A549 (cell line): ENCODE data around the gene SYNE3. TPM values are rescaled to one million over a fixed set of nuclear protein-coding genes. Genes with fewer than 3 reads are reported as not detected.

Experiments
- ATAC-seq, 2 experiments: fragments of 200-7000 bp in 1 of 2; fragments of >200 bp in 1 of 2; cut with Nextera tagmentation in 1 of 2; cut with Tn5 transposase in 1 of 2; 3 replicates each; pipeline versions ENCODE4 v1.8.0 to v1.9.1; 2018 to 2020; ENCODE audit warnings: mild to moderate bottlenecking in 1 of 2, moderate library complexity in 1 of 2
- CTCF ChIA-PET: fragments of 300-600 bp; sonication (Branson Sonifier 250); formaldehyde crosslinking; extraction: SDS; loops from one replicate; lab custom pipeline; 2021; ENCODE audit warnings: antibody characterized with exemption, inconsistent platforms; lab: Yijun Ruan, JAX
- POLR2A ChIA-PET: fragments of 350-600 bp; formaldehyde crosslinking; extraction: SDS; loops from one replicate; lab custom pipeline; 2021; ENCODE audit warnings: antibody characterized with exemption, inconsistent platforms; lab: Yijun Ruan, JAX
- DNase-seq, 2 experiments: peaks; one replicate each; pipeline versions ENCODE4 v3.0.0 to v3.0.0-alpha.2; 2011 to 2016; ENCODE audit warnings: low read depth in 1 of 2, low spot score in 1 of 2
- FAIRE-seq: peaks from 2 replicates; lab custom pipeline; 2011; peaks lifted over from hg19 to GRCh38; lab: Jason Lieb, UNC
- H3K27ac ChIP-seq, 2 experiments: fragments of >200 bp; sonication (Bioruptor Twin); formaldehyde crosslinking; 3 replicates each; pipeline ENCODE4 v1.5.1; 2016 to 2017
- H3K4me1 ChIP-seq: fragments of >200 bp; sonication (Bioruptor Twin); formaldehyde crosslinking; 3 replicates; pipeline ENCODE4 v1.6.1; 2016
- H3K4me2 ChIP-seq: fragments of >200 bp; sonication (Bioruptor Twin); formaldehyde crosslinking; 3 replicates; pipeline ENCODE4 v1.6.1; 2016
- H3K4me3 ChIP-seq: fragments of >200 bp; sonication (Bioruptor Twin); formaldehyde crosslinking; 3 replicates; pipeline ENCODE4 v1.5.1; 2016
- H3K9me3 ChIP-seq: fragments of >200 bp; sonication (Bioruptor Twin); formaldehyde crosslinking; 3 replicates; pipeline ENCODE4 v1.6.1; 2016
- ATOH8 ChIP-seq: fragments of 250-450 bp; sonication (Bioruptor Pico); IDR thresholded peaks from 2 replicates; pipeline ENCODE4 v1.5.0; 2020; ENCODE audit warnings: low read depth, mild to moderate bottlenecking, moderate library complexity
- CBX8 ChIP-seq: fragments of 200-600 bp; sonication (generic); IDR thresholded peaks from 2 replicates; pipeline ENCODE4 v1.6.1; 2016
- CHD2 ChIP-seq: fragments of 150-350 bp; IDR thresholded peaks from 2 replicates; pipeline ENCODE4 v1.6.1; 2014; ENCODE audit warnings: low read length; ENCODE audit not compliant: partially characterized antibody
- CTCF ChIP-seq: fragments of >200 bp; sonication (Bioruptor Twin); formaldehyde crosslinking; IDR thresholded peaks from 3 replicates; pipeline ENCODE4 v1.5.1; 2016
- EHF ChIP-seq: fragments of 250-450 bp; sonication (Bioruptor Pico); IDR thresholded peaks from 2 replicates; pipeline ENCODE4 v1.5.0; 2020; ENCODE audit warnings: mild to moderate bottlenecking
- EHMT2 ChIP-seq: fragments of 200-600 bp; sonication (generic); IDR thresholded peaks from 2 replicates; pipeline ENCODE4 v1.6.1; 2016; ENCODE audit warnings: antibody characterized with exemption, low read depth, mild to moderate bottlenecking, moderate library complexity
- ESRRA ChIP-seq: fragments of 150-350 bp; IDR thresholded peaks from 2 replicates; pipeline ENCODE4 v1.6.1; 2014; ENCODE audit warnings: mild to moderate bottlenecking, low read length, borderline replicate concordance
- FOSB ChIP-seq: fragments of 250-450 bp; sonication (Bioruptor Pico); IDR thresholded peaks from 2 replicates; pipeline ENCODE4 v1.5.0; 2020; ENCODE audit warnings: mild to moderate bottlenecking, moderate library complexity
- FOXS1 ChIP-seq: fragments of 250-450 bp; sonication (Bioruptor Pico); IDR thresholded peaks from 2 replicates; pipeline ENCODE4 v1.5.0; 2020; ENCODE audit warnings: mild to moderate bottlenecking, moderate library complexity
- HOXB5 ChIP-seq: fragments of 250-450 bp; sonication (Bioruptor Pico); IDR thresholded peaks from 2 replicates; pipeline ENCODE4 v1.5.0; 2020; ENCODE audit warnings: mild to moderate bottlenecking, moderate library complexity
- MAZ ChIP-seq: fragments of 150-350 bp; IDR thresholded peaks from 2 replicates; pipeline ENCODE4 v1.6.1; 2014; ENCODE audit warnings: antibody characterized with exemption, low read depth, low read length, borderline replicate concordance
- MYC ChIP-seq: IDR thresholded peaks from 2 replicates; pipeline ENCODE4 v1.6.1; 2012; ENCODE audit warnings: mild to moderate bottlenecking, inconsistent platforms, low read length, improper control_type of control experiment, borderline replicate concordance
- NFE2L2 ChIP-seq: fragments of 150-350 bp; conservative IDR thresholded peaks from 2 replicates; pipeline ENCODE4 v1.6.1; 2014; ENCODE audit warnings: low read length
- POLR2AphosphoS2 ChIP-seq: conservative IDR thresholded peaks from 2 replicates; pipeline ENCODE4 v1.6.1; 2012; ENCODE audit warnings: low read length, improper control_type of control experiment, inconsistent platforms
- RAD21 ChIP-seq, 2 experiments: fragments of >200 bp in 1 of 2; sonication (Bioruptor Twin) in 1 of 2; formaldehyde crosslinking in 1 of 2; IDR thresholded peaks in 1 of 2; conservative IDR thresholded peaks in 1 of 2; 2 replicates in 1 of 2; 3 replicates in 1 of 2; pipeline ENCODE4 v1.6.1; 2012 to 2018; ENCODE audit warnings: inconsistent platforms in 1 of 2
- RARB ChIP-seq: fragments of 250-450 bp; sonication (Bioruptor Pico); IDR thresholded peaks from 2 replicates; pipeline ENCODE4 v1.8.0; 2021; ENCODE audit warnings: mild to moderate bottlenecking, moderate library complexity
- RFX5 ChIP-seq: fragments of 450-650 bp; IDR thresholded peaks from 2 replicates; pipeline ENCODE4 v1.7.1; 2014; ENCODE audit warnings: antibody characterized with exemption, mild to moderate bottlenecking, moderate library complexity
- SREBF2 ChIP-seq: fragments of 450-650 bp; IDR thresholded peaks from 2 replicates; pipeline ENCODE4 v1.6.1; 2014; ENCODE audit warnings: mild to moderate bottlenecking, moderate library complexity
- TFCP2L1 ChIP-seq: fragments of 250-450 bp; sonication (Bioruptor Pico); IDR thresholded peaks from 2 replicates; pipeline ENCODE4 v1.5.0; 2021; ENCODE audit warnings: mild to moderate bottlenecking
- ZC3H11A ChIP-seq: fragments of 450-650 bp; IDR thresholded peaks from 2 replicates; pipeline ENCODE4 v1.6.1; 2014; ENCODE audit warnings: antibody characterized with exemption, mild to moderate bottlenecking
- ZFP36 ChIP-seq: fragments of 450-650 bp; IDR thresholded peaks from 2 replicates; pipeline ENCODE4 v1.6.1; 2014; ENCODE audit warnings: borderline replicate concordance; ENCODE audit not compliant: partially characterized antibody
- ZSCAN20 ChIP-seq: fragments of 250-450 bp; sonication (Bioruptor Pico); IDR thresholded peaks from 2 replicates; pipeline ENCODE4 v1.8.0; 2022; ENCODE audit warnings: mild to moderate bottlenecking, moderate library complexity
- WGBS: methylation state at CpG from one replicate; pipeline ENCODE4 v1.1.6; 2017; ENCODE audit errors: missing lambda C conversion rate; 5-methylcytosine and 5-hydroxymethylcytosine counted together
- polyA plus RNA-seq, 4 experiments: library from polyadenylated mRNA; depleted of rRNA in 3 of 4; stranded (reverse); fragments of >200 nt; fragmentation: RNase III in 1 of 4; extraction: RNeasy Plus Mini Kit Qiagen cat#74134 plus additional on column Dnase treatment in 1 of 4; gene quantifications; 2 replicates in 3 of 4; 3 replicates in 1 of 4; pipeline ENCODE4 v1.2.3, GENCODE V29; 2011 to 2017
- TF ChIP-seq, protein P1 (sequence below): fragments of 450-650 bp; IDR thresholded peaks from 2 replicates; pipeline ENCODE4 v1.6.1; 2014; ENCODE audit warnings: antibody characterized with exemption
- TF ChIP-seq, protein P2 (sequence below): fragments of 200-600 bp; sonication (generic); IDR thresholded peaks from 2 replicates; pipeline ENCODE4 v1.6.1; 2016; ENCODE audit warnings: antibody characterized with exemption, mild to moderate bottlenecking, moderate library complexity

The SYNE3 gene
- polyA plus RNA-seq, 2 of the 4 experiments (the other 2 are of a cell fraction): 0.05 to 0.08 TPM

DNA sequence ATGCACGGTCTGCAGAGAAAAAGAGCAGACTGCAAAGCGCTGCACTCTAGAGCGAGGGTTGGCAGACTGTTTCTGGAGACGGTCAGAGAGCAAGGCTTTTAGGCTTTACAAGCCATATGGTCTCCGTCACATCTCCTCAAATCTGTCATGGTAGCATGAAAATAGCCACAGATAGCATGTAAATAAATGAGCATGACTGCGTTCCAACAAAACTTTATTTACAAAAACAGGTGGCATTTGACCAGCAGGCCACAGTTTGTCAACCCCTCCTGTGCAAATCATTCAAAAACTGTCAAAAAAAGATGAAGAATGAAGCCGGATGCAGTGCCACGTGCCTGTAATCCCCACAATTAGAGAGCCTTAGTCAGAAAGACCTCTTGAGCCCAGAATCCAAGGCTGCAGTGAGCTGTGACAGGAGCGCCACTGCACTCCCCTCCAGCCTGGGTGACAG, 18.9 kb downstream of the SYNE3 start:
- ATAC-seq (no peak), FAIRE-seq (no peak), DNase-seq (no peak)
- Histone ChIP-seq H3K27ac (no peak overlapping the region), H3K4me2 (no peak overlapping the region), H3K9me3 (no peaks in the 10 kb centered on the region), H3K4me3 (no peak overlapping the region), H3K4me1 (peaks cover 9% of the 10 kb centered on the region; the same call in 2 of the 3 replicates)
- ChIA-PET CTCF (no interaction called here), POLR2A (no interaction called here)
- 85% methylated on average over 9 of the region's 9 CpGs for WGBS
- TF ChIP-seq RFX5 (no peak), MAZ (no peak), CHD2 (no peak), HOXB5 (CRISPR knock-in tag) (no peak), MYC (no peak), FOSB (CRISPR knock-in tag) (no peak), ESRRA (no peak), RARB (no peak), CTCF (no peak), ZC3H11A (no peak), EHF (no peak), POLR2AphosphoS2 (no peak)
- TF ChIP-seq, protein P1, sequence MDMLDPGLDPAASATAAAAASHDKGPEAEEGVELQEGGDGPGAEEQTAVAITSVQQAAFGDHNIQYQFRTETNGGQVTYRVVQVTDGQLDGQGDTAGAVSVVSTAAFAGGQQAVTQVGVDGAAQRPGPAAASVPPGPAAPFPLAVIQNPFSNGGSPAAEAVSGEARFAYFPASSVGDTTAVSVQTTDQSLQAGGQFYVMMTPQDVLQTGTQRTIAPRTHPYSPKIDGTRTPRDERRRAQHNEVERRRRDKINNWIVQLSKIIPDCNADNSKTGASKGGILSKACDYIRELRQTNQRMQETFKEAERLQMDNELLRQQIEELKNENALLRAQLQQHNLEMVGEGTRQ: no peak
- TF ChIP-seq, protein P2, sequence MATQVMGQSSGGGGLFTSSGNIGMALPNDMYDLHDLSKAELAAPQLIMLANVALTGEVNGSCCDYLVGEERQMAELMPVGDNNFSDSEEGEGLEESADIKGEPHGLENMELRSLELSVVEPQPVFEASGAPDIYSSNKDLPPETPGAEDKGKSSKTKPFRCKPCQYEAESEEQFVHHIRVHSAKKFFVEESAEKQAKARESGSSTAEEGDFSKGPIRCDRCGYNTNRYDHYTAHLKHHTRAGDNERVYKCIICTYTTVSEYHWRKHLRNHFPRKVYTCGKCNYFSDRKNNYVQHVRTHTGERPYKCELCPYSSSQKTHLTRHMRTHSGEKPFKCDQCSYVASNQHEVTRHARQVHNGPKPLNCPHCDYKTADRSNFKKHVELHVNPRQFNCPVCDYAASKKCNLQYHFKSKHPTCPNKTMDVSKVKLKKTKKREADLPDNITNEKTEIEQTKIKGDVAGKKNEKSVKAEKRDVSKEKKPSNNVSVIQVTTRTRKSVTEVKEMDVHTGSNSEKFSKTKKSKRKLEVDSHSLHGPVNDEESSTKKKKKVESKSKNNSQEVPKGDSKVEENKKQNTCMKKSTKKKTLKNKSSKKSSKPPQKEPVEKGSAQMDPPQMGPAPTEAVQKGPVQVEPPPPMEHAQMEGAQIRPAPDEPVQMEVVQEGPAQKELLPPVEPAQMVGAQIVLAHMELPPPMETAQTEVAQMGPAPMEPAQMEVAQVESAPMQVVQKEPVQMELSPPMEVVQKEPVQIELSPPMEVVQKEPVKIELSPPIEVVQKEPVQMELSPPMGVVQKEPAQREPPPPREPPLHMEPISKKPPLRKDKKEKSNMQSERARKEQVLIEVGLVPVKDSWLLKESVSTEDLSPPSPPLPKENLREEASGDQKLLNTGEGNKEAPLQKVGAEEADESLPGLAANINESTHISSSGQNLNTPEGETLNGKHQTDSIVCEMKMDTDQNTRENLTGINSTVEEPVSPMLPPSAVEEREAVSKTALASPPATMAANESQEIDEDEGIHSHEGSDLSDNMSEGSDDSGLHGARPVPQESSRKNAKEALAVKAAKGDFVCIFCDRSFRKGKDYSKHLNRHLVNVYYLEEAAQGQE: no peak

DNA sequence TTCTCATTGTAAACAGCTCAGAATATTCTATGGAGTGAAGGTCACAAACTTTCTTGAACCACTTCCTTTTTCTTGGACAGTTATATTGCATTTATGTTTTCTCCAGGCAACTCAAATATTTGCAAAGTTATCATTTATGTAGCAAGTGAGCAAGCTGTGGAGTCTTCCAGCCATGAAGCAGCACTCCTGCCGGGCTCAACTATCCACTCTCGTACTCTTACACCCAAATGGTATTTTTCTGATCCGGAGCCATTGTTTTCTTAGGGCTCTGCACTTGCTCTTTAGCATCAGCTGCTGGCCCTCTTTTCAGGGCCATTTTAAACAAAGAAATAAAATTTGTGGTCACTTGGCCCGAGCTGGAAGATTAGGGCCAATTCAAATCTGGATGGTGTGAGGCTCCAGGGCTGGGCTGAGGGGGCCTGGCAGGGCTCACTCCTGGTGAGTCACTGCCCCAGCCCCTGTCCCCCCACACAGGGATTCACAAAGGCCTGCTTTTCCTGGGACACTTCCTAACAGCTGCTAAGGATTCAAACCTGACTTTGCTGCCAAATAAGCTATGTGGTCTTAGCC, 19.7 kb downstream of the SYNE3 start:
- TF ChIP-seq SREBF2 (no peak), ATOH8 (CRISPR knock-in tag) (no peak), CBX8 (no peak), RAD21 (conservative IDR thresholded peaks at IDR 0.05 in 1 of 2, IDR thresholded peaks at IDR 0.05 in 1 of 2) (no peak), EHMT2 (no peak), FOXS1 (no peak), NFE2L2 (no peak), ZFP36 (no peak), TFCP2L1 (no peak), ZSCAN20 (CRISPR knock-in tag) (no peak), RFX5 (no peak), POLR2AphosphoS2 (no peak)
- no peak for ATAC-seq
- WGBS: 59% methylated on average over 4 of the region's 4 CpGs
- no peak overlapping the region for H3K4me3 ChIP-seq
- no peaks in the 10 kb centered on the region for H3K9me3 ChIP-seq
- H3K4me1 ChIP-seq: peaks cover 9% of the 10 kb centered on the region; the same call in 2 of the 3 replicates
- ChIA-PET POLR2A (no interaction called here), CTCF (interaction anchor here (1.1 to 1.2 kb wide), 2 partner anchors 54 to 64 kb away, joined by 5 to 7 read pairs; no protein-coding TSS in a partner anchor)
- no peak overlapping the region for H3K4me2 ChIP-seq
- DNase-seq: no peak
- H3K27ac ChIP-seq: no peak overlapping the region
- no peak for FAIRE-seq
